ENCODE results near the gene TIMMDC1.
A peak's percentile ranks its signal among the peaks of the same experiment; 100 is the strongest.
"Not testable (repeated sequence)": the region's sequence is repeated elsewhere in the genome, so short reads cannot be mapped to it uniquely, and the experiment has no call there.

The TIMMDC1 gene

DNA sequence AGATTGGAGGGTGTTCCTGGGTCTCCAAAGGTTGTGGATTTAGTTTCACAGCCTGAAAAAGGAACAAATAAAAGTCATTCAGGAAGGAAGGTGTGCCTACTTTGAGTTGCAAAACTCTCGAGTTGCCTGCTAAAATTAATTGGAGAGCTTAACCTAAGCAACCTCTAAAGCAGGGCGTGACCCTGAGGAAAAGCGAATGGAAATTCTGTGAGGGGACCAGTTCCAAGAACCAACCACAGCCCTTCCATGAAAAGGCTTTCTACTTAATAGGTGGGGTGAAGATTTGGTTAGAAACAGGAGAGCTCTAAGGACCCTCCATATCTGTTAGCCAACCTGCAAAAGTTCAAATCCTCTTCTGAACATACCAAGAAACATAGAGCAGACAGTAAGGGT is 59.5 kb downstream of the TIMMDC1 start:
- DNase-seq = no peak

DNA sequence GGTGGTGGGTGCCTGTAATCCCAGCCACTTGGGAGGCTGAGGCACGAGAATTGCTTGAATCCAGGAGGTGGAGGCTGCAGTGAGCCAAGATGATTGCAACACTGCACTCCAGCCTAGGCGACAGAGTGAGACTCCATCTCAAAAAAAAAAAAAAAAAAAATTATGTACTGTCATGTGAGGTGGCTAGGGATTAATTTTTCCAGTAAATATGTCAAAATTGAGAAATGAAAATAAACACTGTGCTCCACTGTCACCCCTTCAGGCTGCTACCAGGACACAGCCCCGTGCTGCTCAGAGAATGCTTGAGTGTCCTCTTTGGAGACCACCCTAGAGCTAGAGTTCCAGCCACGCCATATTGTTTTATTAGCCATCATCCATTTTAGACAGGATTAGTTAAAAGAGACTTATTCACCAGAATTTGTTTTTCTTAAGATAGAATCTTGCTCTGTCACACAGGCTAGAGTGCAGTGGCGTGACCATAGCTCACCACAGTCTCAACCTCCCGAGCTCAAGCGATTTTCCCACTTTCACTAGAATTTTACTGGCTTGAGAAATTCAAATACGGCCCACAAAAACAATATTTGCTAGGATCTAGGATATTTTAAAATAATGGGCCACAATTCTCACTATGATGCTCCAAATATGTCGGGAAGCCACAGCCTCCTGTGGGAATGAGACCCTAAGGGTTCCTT is 60.4 kb downstream of the TIMMDC1 start:
- DNase-seq = no peak

DNA sequence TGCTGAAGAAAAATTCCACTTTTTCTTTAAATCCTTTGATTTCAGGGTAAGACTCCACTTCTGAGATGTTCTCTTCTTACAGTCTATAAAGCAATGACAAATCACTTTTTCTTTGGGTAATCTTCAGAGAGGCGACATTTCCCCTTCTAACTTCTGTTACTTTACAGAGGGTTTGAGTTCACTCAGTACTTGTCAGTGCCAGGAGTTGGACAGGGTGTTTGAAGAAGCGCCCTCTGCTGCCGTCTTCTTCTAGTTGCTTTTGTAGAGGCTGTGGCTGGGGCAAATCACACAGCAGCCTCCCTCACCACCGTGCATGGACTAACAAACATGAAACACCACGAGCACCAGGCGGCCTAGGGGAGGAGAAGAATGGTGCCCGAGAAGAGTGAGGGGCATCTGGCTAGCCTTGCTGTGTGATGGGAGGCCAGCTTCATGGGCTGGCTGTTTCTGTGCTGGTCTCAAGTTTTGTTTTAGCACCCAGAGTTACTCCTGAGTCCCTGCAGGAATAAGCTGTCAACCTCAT is 61.2 kb downstream of the TIMMDC1 start, which contains the start of gene CD80:
TSS of gene CD80 (minus strand) at position 174 of the 523 bp plus-strand sequence. CDS start 1,886 bp downstream, outside the sequence.
- DNase-seq = peak; percentile 31

DNA sequence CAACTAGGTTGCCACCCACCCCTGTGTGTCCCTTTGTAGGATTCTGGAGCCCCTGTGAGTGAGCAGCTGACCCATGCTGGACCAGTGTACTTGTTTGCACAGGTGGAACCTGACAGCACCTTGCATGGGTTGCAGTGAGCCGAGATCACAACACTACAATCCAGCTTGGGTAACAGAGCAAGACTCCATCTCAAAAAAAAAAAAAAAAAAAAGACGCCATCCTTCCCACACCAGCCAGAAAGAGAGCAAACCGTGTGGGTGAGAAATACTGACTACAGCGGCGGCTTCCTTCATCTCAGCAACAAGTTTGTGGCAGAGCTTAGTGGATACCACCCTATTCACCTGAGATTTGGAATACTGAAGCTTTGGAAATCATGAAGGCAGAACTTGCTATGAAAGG is 61.8 kb downstream of the TIMMDC1 start:
- DNase-seq = no peak

DNA sequence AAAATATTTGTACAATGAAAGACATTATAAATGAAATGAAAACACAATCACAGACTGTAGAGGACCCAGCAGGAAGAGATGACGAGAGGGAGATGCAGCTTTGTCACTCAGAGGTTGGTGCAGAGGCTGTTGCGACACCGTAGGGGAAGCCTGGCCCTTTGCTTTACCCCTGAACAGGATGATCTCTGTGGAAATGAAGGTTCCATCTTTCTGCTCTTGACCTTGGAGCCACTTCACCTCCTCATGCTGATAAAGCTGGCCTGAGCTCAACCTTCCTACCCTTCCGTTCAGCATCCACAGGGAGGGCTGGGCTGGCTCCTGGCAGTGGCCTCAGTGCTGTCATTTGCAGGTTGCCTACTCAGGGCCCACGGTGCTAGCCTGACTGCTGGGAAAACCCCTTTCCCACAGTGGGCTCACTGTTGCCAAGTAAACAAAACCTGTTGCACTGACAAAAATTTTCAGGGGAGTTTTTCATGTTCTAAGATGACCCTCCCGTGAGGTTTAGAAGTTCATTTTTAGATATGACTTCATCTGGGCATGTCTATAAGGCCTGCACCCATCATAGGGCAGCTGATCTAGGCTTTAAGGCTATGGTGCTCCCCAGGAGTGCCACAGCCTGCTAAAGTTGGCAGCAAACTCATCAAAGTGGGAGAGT is 64.1 kb downstream of the TIMMDC1 start:
- no peak for DNase-seq

- DNase-seq = not testable (repeated sequence)
Observed at GRCh38 chr3:119563334-119563733, 65.0 kb downstream of the TIMMDC1 start.

DNA sequence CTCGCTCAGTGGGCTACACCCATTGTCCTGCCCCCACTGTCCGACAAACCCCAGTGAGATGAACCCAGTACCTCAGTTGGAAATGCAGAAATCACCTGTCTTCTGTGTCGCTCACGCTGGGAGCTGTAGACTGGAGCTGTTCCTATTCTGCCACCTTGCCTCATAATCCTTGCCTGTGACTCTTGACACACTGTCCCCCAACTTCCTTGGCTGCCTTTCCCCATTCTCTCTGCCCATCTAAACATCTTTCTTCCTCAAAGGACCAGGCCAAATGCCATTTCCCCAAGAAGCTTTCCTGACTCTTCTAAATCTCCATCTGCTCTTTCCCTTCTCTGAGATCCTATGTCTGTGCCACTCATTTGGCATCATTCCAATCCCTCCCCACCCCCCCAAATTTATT is 70.8 kb downstream of the TIMMDC1 start:
- DNase-seq = no peak

DNA sequence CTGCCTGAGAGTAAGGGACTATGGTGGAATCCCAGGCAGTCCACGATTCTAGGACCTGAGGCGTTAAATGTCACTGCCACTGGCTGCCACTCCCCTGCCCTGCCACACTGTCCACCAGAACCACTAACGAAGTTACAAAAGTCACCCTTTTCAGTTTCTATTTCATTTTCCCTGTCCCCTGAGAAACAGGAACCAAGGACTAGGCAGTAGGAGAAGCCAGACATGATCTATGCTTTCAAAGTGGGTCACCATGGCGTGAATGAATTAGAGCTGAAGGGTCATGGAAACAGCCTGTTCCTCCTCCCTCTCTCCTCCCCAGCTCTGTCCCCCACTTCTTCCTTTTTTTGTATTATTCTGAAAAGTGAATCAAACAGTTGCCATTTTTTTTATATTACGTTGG is 71.9 kb downstream of the TIMMDC1 start:
- DNase-seq = no peak

DNA sequence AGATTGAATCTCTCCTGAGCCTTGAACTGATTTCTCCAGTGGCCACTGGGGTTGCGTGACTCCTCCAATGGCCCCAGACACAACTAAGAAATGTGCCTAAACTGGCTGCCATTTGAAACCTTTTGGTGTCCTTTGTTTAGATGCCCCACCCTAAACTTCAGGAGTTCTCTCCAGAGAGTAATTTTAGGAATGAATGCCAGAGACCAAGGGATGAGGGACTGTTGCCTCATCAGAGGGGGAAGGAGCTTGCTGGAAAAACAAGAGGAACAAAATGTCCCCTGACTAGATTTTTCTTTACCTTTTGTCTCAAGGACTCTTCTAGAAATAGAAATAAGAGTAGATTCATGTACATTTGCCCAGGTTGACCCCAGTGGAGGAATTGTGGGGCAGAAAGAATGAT is 72.9 kb downstream of the TIMMDC1 start:
- no peak for DNase-seq

GRCh38 chr3:119571688-119572087 is 73.3 kb downstream of the TIMMDC1 start:
- DNase-seq = no peak

All from fibroblast of skin of back (primary cell).